PC-9 (cell line): Measurements from ENCODE around the gene FAXDC2. TPM values are rescaled to one million over a fixed set of nuclear protein-coding genes. Genes with fewer than 3 reads are reported as not detected.

Experiments used
- BruUV-seq: library from RNA; stranded (reverse); fragments of 400-500 nt; replicated peaks from 2 replicates; lab custom pipeline; 2021; lab: Mats Ljungman, UMichigan
- CTCF ChIA-PET: fragments of 300-600 bp; sonication (Branson Sonifier 250); formaldehyde crosslinking; loops from one replicate; lab custom pipeline; 2022; ENCODE audit warnings: antibody characterized with exemption; lab: Charles Lee
- POLR2A ChIA-PET: fragments of 300-600 bp; sonication (Branson Sonifier 250); formaldehyde crosslinking; loops from one replicate; lab custom pipeline; 2022; ENCODE audit warnings: antibody characterized with exemption; ENCODE audit not compliant: unreplicated experiment; lab: Charles Lee
- DNase-seq, 2 experiments: peaks; one replicate each; pipeline versions ENCODE4 v3.0.0 to v3.0.0-alpha.2; 2015 to 2022; ENCODE audit warnings: mixed read lengths in 1 of 2
- H2AFZ ChIP-seq: fragments of 200-600 bp; sonication (generic); 2 replicates; pipeline ENCODE4 v1.8.1; 2017; ENCODE audit warnings: antibody characterized with exemption
- H3F3A ChIP-seq: fragments of 200-600 bp; sonication (generic); 2 replicates; pipeline ENCODE4 v1.8.1; 2017; ENCODE audit warnings: antibody characterized with exemption, mild to moderate bottlenecking, low read depth; ENCODE audit not compliant: insufficient read depth
- H3K27ac ChIP-seq: fragments of 200-600 bp; sonication (generic); 2 replicates; pipeline ENCODE4 v1.6.1; 2016; ENCODE audit warnings: mixed run types
- H3K27me3 ChIP-seq: fragments of 200-600 bp; sonication (generic); 2 replicates; pipeline ENCODE4 v1.6.1; 2016; ENCODE audit warnings: low read depth, mixed run types; ENCODE audit not compliant: insufficient read depth
- H3K36me3 ChIP-seq: fragments of 200-600 bp; sonication (generic); 2 replicates; pipeline ENCODE4 v1.6.1; 2016; ENCODE audit warnings: low read depth, mixed run types
- H3K4me1 ChIP-seq: fragments of 200-600 bp; sonication (generic); replicated peaks from 2 replicates; pipeline ENCODE4 v1.6.1; 2016; ENCODE audit warnings: mixed run types; ENCODE audit not compliant: insufficient read depth
- H3K4me2 ChIP-seq: fragments of 200-600 bp; sonication (generic); 2 replicates; pipeline ENCODE4 v1.6.1; 2017; ENCODE audit warnings: mixed run types
- H3K4me3 ChIP-seq: fragments of 200-600 bp; sonication (generic); 2 replicates; pipeline ENCODE4 v1.6.1; 2016; ENCODE audit warnings: mixed run types
- H3K79me2 ChIP-seq: fragments of 200-600 bp; sonication (generic); 2 replicates; pipeline ENCODE4 v1.6.1; 2017; ENCODE audit warnings: low read depth, mixed run types
- H3K9me2 ChIP-seq: fragments of 200-600 bp; sonication (generic); 2 replicates; pipeline ENCODE4 v1.8.1; 2017; ENCODE audit warnings: mild to moderate bottlenecking; ENCODE audit not compliant: insufficient read depth
- H3K9me3 ChIP-seq: fragments of 200-600 bp; sonication (generic); 2 replicates; pipeline ENCODE4 v1.8.1; 2016; ENCODE audit warnings: low read depth; ENCODE audit not compliant: insufficient read depth
- H4K20me1 ChIP-seq: fragments of 200-600 bp; sonication (generic); 2 replicates; pipeline ENCODE4 v1.8.1; 2017; ENCODE audit not compliant: insufficient read depth
- CTCF ChIP-seq: fragments of 200-600 bp; sonication (generic); conservative IDR thresholded peaks from 2 replicates; pipeline ENCODE4 v1.6.1; 2017; ENCODE audit warnings: mixed run types, antibody characterized with exemption, mild to moderate bottlenecking, moderate library complexity
- EZH2 ChIP-seq: fragments of 200-600 bp; sonication (generic); IDR thresholded peaks from 2 replicates; pipeline ENCODE4 v1.8.0; 2017; ENCODE audit warnings: antibody characterized with exemption, low read depth
- intact Hi-C: fragments of 100-400 bp; cut with micrococcal nuclease; formaldehyde crosslinking; loops from one replicate; pipeline ENCODE4 v1.10.0; 2022; ENCODE audit not compliant: unreplicated experiment
- total RNA-seq: library from RNA; stranded (reverse); gene quantifications from 2 replicates; pipeline ENCODE4 v1.2.3, GENCODE V29; 2021

Gene FAXDC2
- total RNA-seq, 1 experiment from 2014 or later, result 0.70 TPM

- Histone ChIP-seq H3K79me2 (peaks cover 56% of the 10 kb centered on the region), H3K9me3 (no peaks in the 10 kb centered on the region), H4K20me1 (peaks cover 39% of the 10 kb centered on the region; the same call in 1 of the 2 replicates), H3K4me2 (no peak overlapping the region), H3K4me1 (peaks cover 18% of the 10 kb centered on the region), H3K9me2 (no peaks in the 10 kb centered on the region), H3K27ac (no peak overlapping the region), H3K36me3 (peaks cover 42% of the 10 kb centered on the region), H2AFZ (no peak overlapping the region), H3K27me3 (no peaks in the 10 kb centered on the region), H3K4me3 (no peak overlapping the region), H3F3A (peaks cover 14% of the 10 kb centered on the region)
- TF ChIP-seq CTCF (no peak), EZH2 (no peak)
- ChIA-PET CTCF (no interaction called here), POLR2A (no interaction called here)
- BruUV-seq, result no TSS peak
- DNase-seq, result no peak
- intact Hi-C loops, result no loop called here
Measured at GRCh38 chr5:154862766-154863165, 12.4 kb upstream of the FAXDC2 start.

DNA sequence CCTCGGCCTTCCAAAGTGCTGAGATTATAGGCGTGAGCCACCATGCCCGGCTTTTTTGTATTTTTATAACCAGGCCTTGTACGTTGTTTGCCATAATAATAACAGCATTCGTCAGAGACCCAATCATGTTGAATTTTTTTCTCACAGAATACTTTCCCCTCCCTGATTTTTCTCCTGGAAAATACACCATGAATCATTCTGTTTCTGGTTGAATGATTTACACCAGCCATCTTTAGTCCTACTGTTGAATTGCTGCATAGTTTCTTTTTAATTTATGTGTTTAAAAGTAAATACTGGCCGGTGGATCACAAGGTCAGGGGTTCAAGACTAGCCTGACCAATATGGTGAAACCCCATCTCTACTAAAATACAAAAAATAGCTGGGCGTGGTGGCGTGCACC, 11.5 kb upstream of the FAXDC2 start:
- Histone ChIP-seq H3K4me1 (peaks cover 19% of the 10 kb centered on the region), H3K4me2 (no peak overlapping the region), H3K27me3 (no peaks in the 10 kb centered on the region), H2AFZ (no peak overlapping the region), H3K9me2 (no peaks in the 10 kb centered on the region), H3K27ac (no peak overlapping the region), H3F3A (peaks cover 23% of the 10 kb centered on the region), H3K9me3 (no peaks in the 10 kb centered on the region), H3K4me3 (no peak overlapping the region), H3K79me2 (peaks cover 56% of the 10 kb centered on the region), H4K20me1 (peaks cover 39% of the 10 kb centered on the region; the same call in 1 of the 2 replicates), H3K36me3 (peaks cover 35% of the 10 kb centered on the region)
- no peak for TF ChIP-seq EZH2
- TF ChIP-seq CTCF, result no peak
- DNase-seq, result no peak
- BruUV-seq, result no TSS peak
- intact Hi-C loops, result no loop called here
- ChIA-PET POLR2A (no interaction called here), CTCF (no interaction called here)

- Histone ChIP-seq H3K9me2 (no peaks in the 10 kb centered on the region), H4K20me1 (peaks cover 39% of the 10 kb centered on the region; the same call in 1 of the 2 replicates), H3K36me3 (peaks cover 27% of the 10 kb centered on the region), H3K4me3 (peak overlapping the region; percentile 88; the same call in 1 of the 2 replicates), H2AFZ (no peak overlapping the region), H3K9me3 (no peaks in the 10 kb centered on the region), H3K79me2 (peaks cover 56% of the 10 kb centered on the region), H3K27me3 (no peaks in the 10 kb centered on the region), H3K4me2 (peak overlapping the region; percentile 93), H3K4me1 (peaks cover 24% of the 10 kb centered on the region), H3F3A (peaks cover 32% of the 10 kb centered on the region), H3K27ac (peak overlapping the region; percentile 84; the same call in 1 of the 2 replicates)
- no peak for DNase-seq
- intact Hi-C loops, result no loop called here
- BruUV-seq, result no TSS peak
- ChIA-PET POLR2A (interaction anchor here (0.7 kb wide), 1 partner anchor 18 kb away, joined by 4 read pairs; no protein-coding TSS in a partner anchor), CTCF (interaction anchor here (0.5 kb wide), 1 partner anchor 229 kb away, joined by 4 read pairs; no protein-coding TSS in a partner anchor)
- TF ChIP-seq EZH2, result no peak
- no peak for TF ChIP-seq CTCF
Measured at GRCh38 chr5:154860765-154861164, 10.4 kb upstream of the FAXDC2 start.
